T-helper 1 cell treated with Interleukin-12 subunit alpha and Interleukin-12 subunit beta and Interleukin-4 antibody, amounts not matched to agents 30 ng/mL and 1 ng/mL, for 36 hours (primary cell): Measurements from ENCODE around the gene UCKL1. TPM values are rescaled to one million over a fixed set of nuclear protein-coding genes. Genes with fewer than 3 reads are reported as not detected.
"Not testable (repeated sequence)": the region's sequence is repeated elsewhere in the genome, so short reads cannot be mapped to it uniquely, and the experiment has no call there.

Experiments
- intact Hi-C: fragments of 100-400 bp; cut with micrococcal nuclease; formaldehyde crosslinking; loops from one replicate; pipeline ENCODE4 v1.15.1; 2024
- total RNA-seq: library from RNA; stranded (reverse); gene quantifications from 2 replicates; pipeline ENCODE4 v1.2.3, GENCODE V29; 2022

UCKL1 gene
- total RNA-seq, 1 donor from 2014 or later = 43.0 TPM

DNA sequence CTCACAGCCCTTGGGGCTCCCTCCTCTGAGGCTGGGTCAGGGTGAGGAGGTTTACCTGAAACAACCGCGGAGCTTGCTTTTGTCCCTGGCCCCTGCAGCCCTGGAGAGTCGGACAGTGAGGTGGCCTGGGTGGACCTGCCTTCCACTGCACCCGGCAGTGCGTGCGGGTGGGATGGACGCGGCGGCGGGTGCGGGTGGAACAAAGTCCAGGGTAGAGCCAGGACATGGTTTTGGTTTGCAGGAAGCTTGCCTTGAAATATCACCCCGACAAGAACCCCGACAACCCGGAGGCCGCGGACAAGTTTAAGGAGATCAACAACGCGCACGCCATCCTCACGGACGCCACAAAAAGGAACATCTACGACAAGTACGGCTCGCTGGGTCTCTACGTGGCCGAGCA lies 27.1 kb downstream of the UCKL1 start:
- intact Hi-C loops = no loop called here

DNA sequence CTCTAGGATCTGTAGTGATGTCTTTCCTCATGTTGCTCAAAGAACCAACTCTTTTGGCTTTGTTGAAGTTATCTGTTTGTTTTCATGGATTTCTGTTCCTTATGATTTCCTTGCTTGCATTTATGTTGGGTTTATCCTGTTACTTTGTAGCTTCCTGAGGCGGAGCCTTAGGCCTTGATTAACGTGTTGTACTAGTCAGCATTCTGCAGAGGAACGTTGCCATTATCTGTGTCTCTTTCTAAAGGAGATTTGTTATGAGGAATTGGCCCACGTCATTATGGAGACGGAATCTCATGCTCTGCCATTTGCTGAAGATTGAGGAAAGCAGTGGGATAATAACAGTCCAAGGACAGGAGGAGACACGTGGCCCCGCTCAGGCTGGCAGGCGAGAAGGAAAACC lies 29.9 kb downstream of the UCKL1 start:
- intact Hi-C loops = no loop called here

DNA sequence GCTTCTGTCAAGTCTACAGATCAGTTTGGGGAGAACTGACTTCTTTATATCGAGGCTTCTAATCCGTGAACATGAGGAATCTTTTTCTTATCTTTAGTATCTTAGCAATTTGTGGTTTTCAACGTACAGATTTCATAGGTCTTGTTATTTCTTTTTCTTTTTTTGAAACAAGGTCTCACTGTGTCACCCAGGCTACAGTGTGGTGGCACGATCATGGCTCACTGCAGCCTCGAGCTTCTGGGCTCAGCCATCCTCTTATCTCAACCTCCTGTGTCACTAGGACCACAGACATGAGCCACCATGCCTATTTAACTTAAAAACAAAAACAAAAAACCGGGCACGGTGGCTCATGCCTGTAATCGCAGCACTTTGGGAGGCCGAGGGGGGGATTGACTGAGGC lies 32.0 kb downstream of the UCKL1 start:
- intact Hi-C loops = no loop called here

DNA sequence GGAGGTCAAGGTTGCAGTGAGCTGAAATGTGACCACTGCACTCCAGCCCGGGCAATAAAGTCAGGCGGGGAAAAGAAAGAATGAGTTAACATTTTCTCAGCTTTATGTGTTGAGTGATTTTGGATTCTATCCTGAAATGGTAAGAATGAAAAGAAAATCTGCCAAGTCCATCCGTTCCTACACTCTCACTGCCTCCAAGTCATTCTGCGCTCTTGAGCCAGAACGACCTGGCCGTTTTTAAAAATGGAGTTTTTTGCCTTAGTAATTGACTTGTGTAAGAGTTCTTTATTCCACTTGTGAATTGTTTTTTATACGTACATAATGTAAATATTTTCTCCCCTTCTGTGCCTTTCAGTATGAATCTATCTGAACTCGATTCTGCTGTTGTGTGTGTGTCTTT lies 32.6 kb downstream of the UCKL1 start:
- intact Hi-C loops = no loop called here

DNA sequence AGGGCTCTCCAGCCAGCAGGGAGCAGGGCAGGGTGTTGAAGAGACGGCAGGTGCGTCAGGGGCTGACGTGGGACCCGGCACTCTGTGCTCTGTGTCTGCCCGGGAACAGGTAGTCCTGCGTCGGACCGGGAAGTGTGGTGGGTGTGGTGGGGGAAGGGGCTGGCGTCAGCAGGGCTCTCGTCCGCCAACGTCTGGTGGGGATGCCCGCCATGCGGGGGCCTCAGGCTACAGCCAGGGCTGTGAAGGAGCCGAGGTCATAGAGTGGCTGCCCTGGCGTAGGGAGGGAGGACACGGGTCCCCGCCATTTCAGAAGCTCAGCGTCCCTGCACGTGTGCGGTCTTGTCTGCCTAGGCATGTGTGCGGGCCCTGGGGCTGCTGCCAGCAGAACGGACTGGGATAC lies 36.0 kb downstream of the UCKL1 start:
- intact Hi-C loops = no loop called here

DNA sequence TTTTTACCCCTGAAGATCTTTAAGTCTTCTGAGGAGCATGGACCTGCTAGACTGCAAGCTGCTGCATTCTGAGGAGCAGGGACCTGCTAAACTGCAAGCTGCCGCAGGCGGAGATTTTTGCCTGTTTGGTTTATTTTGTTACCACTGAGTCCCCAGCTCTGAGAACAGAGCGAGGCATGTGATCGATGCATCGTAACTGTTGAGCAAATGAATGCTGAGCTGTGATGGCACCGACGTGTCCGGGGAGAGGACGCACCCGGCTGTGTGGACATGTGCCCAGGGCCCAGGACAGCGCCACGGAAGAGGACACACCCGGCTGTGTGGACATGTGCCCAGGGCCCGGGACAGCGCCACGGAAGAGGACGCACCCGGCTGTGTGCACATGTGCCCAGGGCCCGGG lies 37.1 kb downstream of the UCKL1 start:
- intact Hi-C loops = no loop called here

DNA sequence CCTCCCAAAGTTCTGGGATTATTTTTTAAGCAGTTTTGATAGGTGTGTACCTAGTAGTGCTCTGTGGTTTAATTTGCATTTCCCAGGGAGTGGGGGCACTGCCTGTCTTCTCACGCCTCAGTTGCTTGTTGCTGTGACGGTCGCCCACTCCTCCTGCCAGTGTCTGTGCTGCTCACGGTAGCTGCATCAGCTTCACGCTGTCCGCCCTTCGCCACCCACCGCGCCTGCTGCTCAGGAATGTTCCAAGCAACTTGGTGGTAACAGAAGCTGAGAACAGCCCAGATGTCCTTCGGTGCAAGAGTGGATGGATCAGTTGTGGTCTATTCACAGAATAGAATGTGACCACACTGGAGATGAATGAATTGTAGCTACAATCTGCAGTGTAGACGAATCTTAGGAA lies 38.4 kb downstream of the UCKL1 start:
- intact Hi-C loops = no loop called here

DNA sequence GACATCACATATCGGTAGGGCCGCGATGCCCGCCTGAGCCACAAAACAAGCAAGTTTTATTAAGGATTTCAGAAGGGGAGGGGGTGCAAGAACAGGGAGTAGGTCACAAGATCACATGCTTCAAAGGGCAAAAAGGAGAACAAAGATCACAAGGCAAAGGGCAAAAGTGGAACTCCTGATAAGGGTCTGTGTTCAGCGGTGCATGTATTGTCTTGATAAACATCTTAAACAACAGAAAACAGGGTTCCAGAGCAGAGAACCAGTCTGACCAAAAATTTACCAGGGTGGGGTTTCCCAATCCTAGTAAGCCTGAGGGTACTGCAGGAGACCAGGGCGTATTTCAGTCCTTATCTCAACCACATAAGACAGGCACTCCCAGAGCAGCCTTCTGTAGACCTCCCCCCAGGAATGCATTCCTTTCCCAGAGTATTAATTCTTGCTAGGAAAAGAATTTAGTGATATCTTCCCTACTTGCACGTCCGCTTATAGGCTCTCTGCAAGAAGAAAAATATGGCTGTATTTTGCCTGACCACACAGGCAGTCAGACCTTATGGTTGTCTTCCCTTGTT lies 39.8 kb downstream of the UCKL1 start:
- intact Hi-C loops = not testable (repeated sequence)

DNA sequence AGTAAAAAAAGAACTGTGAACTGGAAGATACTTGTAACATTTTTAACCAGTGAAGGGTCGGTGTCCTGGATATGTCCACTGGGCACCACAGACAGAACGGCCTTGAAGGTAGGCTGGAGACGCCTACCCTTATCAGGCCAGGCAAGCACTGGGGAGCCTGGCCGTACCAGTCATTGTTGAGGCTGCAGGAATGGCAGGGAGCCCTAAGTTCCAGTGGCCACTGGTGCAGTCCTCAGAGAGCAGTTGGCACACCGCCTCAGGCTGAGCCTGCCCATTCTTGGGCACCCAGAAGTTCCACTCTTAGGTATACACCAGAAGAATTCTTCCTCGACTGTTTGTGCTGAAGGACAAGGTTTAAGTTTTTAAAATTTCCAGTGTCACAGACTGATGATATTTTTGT lies 40.7 kb downstream of the UCKL1 start:
- intact Hi-C loops = no loop called here

DNA sequence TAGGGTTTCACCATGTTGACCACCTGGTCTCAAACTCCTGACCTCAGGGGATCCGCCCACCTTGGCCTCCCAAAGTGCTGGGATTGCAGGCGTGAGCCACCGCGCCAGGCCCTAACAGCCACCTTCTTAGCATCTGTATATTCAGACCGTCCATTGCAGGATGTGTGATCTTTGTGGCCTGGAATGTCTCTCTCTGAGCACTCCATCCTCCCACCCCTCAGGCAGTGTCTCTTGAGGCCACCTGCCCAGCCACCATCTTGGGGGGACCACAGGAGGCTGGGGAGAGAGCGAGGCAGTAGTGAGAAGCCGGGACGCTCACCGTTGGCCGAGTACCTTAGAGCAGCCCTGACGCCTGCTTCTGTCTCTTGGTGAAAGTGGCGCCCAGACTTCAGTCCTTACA lies 42.4 kb downstream of the UCKL1 start:
- intact Hi-C loops = no loop called here

DNA sequence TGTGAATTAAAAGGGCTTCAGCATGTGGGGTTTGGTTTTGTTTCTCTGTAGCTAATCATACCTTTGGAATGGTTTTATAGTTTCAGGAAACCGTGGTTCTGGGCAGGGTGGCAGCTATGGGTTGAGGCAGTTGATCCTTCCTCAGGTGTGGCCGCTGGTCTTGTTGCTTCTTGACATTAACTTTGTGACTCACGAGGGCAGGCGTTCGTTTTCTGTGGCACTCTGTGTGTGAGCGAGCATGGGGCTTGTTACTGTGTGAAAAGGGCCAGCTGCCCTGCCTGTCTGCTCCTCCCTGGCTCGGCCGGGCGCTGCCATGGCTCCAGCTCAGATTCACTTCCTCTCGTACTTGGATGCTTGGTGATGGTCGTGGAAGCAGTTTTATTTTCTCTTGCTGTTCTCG lies 45.0 kb downstream of the UCKL1 start:
- intact Hi-C loops = no loop called here

DNA sequence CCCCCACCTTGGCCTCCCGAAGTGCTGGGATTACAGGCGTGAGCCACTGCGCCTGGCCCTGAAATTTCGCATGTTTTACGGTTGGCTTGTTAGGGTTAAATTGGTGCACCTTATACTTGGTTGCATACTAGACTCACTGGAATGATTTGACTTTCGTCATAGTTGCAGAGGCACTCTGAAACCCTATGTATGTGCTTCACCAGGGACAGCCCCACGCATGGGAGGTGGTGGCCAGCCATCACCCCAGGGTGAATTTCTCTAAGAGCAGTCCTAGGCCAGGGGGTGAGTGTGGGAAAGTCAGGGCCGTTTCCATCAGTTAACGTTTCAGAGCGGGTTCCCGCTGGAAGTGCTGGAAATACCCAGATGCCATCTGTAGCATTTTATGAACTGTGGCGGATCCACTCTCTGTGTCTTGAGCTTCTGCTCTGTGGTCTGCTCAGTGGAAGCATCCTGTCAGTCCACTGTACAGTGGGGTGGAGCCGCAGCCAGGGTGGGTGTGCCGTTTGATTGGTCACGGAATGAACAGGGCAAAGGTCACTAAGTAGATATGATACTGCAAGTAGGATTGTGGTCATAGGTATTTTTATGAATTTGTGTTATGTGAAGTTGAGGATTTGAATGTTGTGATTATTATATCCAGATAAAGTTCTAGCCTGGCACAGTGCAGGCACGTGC lies 48.1 kb downstream of the UCKL1 start:
- intact Hi-C loops = loop anchor here (2.0 kb wide), 1 partner anchor 73 kb away; the partner anchor contains the start of gene PRPF6

DNA sequence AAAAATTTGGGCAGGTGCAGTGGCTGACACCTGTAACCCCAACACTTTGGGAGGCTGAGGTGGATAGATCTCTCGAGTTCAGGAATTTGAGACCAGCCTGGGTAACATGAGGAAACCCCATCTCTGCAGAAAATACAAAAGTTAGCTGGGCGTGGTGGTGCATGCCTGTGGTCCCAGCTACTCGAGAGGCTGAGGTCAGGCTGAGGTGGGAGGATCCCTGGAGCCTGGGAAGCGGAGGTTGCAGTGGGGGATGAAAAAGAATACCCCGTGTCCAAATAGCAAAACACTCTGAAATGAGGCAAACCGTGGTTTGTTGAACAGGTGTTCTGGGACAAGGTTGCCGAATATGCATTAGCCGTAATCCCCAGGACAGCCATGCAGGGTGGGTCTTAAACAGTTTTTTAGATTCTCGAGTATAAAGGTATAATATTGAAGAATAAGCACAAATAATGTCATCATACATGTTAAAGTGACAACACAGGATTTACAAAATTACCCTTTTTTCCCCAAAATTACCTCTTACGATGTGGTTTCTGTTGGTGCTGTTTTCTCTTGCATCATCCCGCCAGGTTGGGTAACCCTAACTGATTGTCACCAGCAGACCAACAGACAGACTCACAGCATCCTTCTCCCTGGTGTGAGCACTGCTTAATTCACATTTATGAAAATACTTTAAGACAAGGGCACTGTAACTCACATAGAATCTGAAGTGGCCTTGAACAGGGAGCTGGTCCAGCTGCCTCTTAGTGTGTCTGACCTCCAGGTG lies 52.2 kb downstream of the UCKL1 start:
- intact Hi-C loops = loop anchor here (2.0 kb wide), 1 partner anchor 37 kb away; no protein-coding TSS in a partner anchor

DNA sequence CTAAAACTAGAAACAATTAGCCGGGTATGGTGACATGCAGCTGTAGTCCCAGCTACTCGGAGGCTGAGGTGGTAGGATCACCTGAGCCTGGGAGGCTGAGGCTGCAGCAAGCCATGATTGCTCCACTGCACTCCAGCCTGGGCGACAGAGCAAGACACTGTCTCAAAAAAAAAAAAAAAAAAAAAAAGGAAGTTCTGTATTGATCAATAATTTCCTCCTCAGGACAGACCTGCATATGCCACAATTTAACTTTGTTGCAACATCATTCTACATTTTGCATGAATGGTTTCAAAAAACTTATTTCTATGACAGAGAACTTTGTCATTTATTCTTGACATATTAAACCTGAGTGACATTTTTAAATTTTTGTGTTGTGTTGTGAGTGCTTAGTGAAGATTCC lies 55.8 kb downstream of the UCKL1 start:
- intact Hi-C loops = no loop called here

DNA sequence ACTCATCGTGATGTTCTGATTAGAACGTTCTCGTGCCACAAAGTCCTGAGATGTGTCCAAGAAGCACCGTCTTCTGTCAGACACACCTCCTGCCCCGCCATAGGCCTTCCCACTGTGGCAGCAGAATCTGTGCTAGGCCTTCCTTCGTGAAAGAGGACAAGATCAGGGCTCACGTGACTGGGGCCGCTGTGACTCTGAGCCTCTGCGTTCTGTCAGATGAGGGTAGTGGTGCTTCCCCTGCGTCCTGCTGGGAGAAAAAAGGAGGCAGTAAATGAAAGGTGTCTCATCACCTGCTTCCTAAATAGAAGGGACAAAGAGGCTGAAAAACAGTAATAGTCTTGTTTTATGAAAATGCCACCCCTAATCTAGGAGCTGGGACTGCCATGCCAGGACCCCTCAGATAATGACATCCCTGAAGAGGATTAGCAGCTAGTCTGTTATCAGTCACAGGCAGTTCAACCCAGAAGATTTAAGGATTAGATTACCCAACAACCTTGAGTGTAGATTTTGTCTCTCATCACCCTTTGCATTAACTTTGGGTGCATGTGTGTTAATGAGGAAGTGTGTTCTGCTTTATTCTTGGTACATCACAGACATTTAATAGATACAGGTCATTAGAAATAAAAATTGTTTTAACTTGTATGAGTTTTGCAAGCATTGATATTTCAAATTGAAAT lies 57.2 kb downstream of the UCKL1 start:
- intact Hi-C loops = no loop called here

DNA sequence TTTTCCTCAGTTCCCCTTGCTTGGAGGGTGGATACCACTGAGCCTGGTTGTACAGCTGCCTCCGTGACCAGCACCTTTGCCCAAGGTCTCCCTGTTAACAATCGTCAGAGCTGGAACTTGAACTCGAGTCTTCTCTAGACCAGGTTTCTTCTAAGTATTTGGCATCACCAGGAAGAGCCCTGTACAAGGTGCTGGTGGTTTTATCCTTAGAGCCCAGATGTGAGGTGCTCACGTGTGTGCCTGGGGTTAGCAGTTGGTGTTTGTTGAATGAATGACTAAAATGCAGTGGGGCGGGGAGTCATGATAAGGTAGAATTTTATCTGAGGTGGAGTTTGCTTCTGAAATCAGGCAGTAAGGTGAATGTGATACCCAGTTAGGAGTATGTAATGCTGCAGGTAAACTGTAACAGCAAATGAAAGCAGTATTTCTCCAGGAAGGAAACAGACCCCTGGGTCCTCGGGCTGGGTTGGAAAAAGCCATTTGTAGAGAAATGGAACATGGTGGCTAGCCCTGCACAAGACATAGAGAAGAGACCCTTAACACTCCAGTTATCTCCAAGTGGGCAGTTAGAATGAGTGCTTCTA lies 58.1 kb downstream of the UCKL1 start:
- intact Hi-C loops = no loop called here

DNA sequence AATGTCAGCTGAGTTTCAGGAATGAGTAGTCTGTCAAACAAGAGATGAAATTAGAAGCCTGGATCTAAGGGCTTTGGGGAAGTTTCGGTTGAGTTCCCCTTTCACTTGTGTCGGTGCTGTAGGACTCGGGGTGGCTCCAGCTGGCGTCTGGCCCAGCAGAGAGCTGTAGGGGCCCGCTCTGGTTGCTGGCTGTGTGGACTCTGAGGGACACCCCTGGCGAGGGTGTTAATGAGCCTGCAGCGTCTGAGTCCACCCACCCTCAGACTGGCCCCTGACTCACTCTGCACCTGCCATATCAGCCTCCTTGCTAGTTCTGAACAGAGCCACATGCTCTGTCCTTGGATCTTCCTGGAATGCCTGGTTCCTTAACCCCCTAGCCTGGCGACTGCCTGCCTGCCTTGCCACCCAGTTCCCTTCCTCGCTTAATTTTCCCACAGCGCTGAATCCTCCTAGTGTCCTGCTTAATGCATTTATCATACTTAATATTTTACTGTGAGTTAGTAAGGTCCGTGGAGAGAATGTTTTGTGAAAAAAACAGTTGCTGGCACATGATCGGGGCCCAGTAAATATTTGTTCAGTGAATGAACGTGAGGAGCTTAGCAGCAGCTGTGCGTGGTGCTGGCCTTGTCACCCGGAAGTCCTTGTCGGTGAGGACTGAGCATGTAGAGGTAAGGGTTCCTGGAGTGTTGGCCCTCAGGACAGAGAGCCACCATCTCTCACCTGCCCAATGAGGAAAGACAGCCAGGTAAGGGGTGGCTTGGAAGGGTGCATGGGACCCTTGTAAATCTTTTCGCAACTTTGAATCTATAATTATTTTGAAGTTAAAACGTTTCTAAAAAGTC lies 59.7 kb downstream of the UCKL1 start:
- intact Hi-C loops = loop anchor here (1.0 kb wide), 2 partner anchors 31 to 45 kb away; partner anchors contain the start of gene TPD52L2

DNA sequence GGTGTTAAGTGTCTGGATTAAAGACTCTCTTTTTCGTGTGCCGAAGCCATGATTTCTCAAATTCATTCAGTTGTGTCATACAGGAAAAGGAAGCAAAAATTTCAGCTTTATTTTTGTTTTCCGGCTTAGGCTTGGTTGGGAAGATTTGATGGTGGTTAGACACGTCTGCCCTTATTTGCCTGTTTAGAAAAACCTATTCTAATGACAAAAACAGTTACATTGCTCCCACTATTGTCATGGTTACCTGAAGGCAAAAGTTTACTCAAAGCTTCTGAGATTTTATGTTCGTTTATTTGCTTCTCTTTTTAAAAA lies 60.3 kb downstream of the UCKL1 start:
- intact Hi-C loops = loop anchor here (1.0 to 2.0 kb wide), 6 partner anchors 31 to 269 kb away; partner anchors contain the start of genes GMEB2, PRPF6, TCEA2 and TPD52L2

DNA sequence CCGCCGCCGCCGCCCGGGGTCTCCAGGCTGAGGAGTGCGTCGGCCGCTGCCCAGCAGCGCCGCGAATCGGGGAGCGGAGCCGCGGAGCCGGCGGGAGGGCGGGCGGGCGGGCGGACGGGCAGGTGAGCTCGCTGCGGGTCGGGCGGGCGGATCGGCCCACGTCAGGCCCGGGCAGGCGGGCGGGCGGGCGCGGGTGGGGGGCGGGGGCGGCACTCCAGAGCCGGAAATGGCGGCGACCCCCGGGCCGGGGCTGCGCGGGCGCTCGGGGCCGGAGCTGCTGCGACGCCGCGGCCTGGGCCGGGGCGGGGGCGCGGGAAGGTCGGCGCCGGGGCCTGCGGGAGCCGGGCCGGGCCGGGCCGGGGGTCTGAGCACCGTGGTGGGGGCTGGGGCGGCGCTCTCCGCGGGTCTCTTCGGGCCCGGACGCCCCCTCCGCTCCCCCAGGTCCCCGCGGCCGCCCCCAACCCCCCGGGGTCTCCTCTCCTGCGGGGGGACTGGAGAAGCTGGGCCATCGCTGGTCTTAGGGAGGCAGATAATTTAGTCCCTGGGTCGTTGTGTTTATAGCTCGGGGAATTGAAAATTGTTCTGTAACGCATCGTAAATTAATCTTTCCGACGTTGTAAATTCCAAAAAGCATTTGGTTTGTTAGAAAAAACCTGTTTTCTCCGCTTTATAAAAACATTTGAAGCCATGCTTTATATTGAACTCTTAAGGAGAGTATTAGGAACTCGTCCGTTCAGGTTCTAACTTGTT lies 60.8 kb downstream of the UCKL1 start:
- intact Hi-C loops = loop anchor here (2.0 kb wide), 4 partner anchors 65 to 269 kb away; partner anchors contain the start of genes GMEB2, PRPF6, TCEA2 and ZBTB46
